ENCODE data around the gene TGOLN2.

GRCh38 chr2:85312404-85312803 is 15.4 kb downstream of the TGOLN2 start:
- TF ChIP-seq POLR2A (IDR thresholded peaks at IDR 0.05; ENCODE audit: low read depth) (no peak), CTCF (IDR thresholded peaks at IDR 0.05) (no peak), POLR2AphosphoS5 (IDR thresholded peaks at IDR 0.05) (no peak), EP300 (IDR thresholded peaks at IDR 0.05) (no peak)
